B cell (primary cell): ENCODE measurements around the gene FMN1. TPM values are rescaled to one million over a fixed set of nuclear protein-coding genes. Genes with fewer than 3 reads are reported as not detected.

Experiments used
- ATAC-seq: fragments of 200-7000 bp; cut with Tn5 transposase; one replicate; pipeline ENCODE4 v1.10.0; 2021; ENCODE audit warnings: low read depth, mild to moderate bottlenecking, moderate number of reproducible peaks, moderate library complexity
- CTCF ChIA-PET: fragments of 350-600 bp; sonication (Branson Sonifier 250); formaldehyde crosslinking; loops from one replicate; lab custom pipeline; 2021; ENCODE audit warnings: antibody characterized with exemption, inconsistent platforms; lab: Charles Lee
- POLR2A ChIA-PET: fragments of 350-600 bp; sonication (Branson Sonifier 250); formaldehyde crosslinking; loops from one replicate; lab custom pipeline; 2021; ENCODE audit warnings: antibody characterized with exemption; lab: Charles Lee
- DNase-seq: peaks from one replicate; pipeline ENCODE4 v3.0.0; 2013
- H2AFZ ChIP-seq: 2 replicates; pipeline ENCODE4 v1.6.1; 2012; ENCODE audit warnings: mild to moderate bottlenecking, low read depth, low read length; ENCODE audit not compliant: insufficient read depth, poor library complexity, severe bottlenecking
- H3K27ac ChIP-seq, 2 donors: 1 replicate in 1 of 2; 2 replicates in 1 of 2; pipeline ENCODE4 v1.5.1; 2012 to 2013; ENCODE audit warnings: low read length in 2 of 2, mild to moderate bottlenecking in 2 of 2, moderate library complexity in 1 of 2
- H3K27me3 ChIP-seq, 4 experiments: fragments of 200-600 bp in 1 of 4; sonication (generic) in 1 of 4; replicated peaks in 1 of 4; 1 replicate in 2 of 4; 2 replicates in 2 of 4; pipeline versions ENCODE4 v1.6.1 to v1.7.0; 2013 to 2016; ENCODE audit warnings: low read length in 3 of 4, mild to moderate bottlenecking in 2 of 4, mixed read lengths in 1 of 4, moderate library complexity in 1 of 4; ENCODE audit not compliant: insufficient read depth in 4 of 4, control insufficient read depth in 3 of 4; ENCODE audit errors: control extremely low read depth in 1 of 4
- H3K36me3 ChIP-seq, 2 experiments: replicated peaks in 1 of 2; 1 replicate in 1 of 2; 2 replicates in 1 of 2; pipeline versions ENCODE4 v1.6.1 to v1.7.1; 2013; ENCODE audit warnings: low read length in 1 of 2; ENCODE audit not compliant: insufficient read depth in 2 of 2, control insufficient read depth in 1 of 2; ENCODE audit errors: control extremely low read depth in 1 of 2, extremely low read depth in 1 of 2
- H3K4me1 ChIP-seq, 2 donors: fragments of 200-600 bp in 1 of 2; sonication (generic) in 1 of 2; 1 replicate in 1 of 2; 2 replicates in 1 of 2; pipeline versions ENCODE4 v1.5.1 to v1.6.1; 2013 to 2017; ENCODE audit warnings: low read length in 2 of 2; ENCODE audit not compliant: control insufficient read depth in 2 of 2, insufficient read depth in 2 of 2
- H3K4me2 ChIP-seq: replicated peaks from 2 replicates; pipeline ENCODE3; 2012; ENCODE audit warnings: mild to moderate bottlenecking, low read depth, low read length; ENCODE audit not compliant: poor library complexity, severe bottlenecking
- H3K4me3 ChIP-seq, 5 experiments: fragments of 200-600 bp in 1 of 5; sonication (generic) in 1 of 5; 1 replicate in 3 of 5; 2 replicates in 2 of 5; pipeline versions ENCODE4 v1.5.1 to v1.7.0; 2011 to 2016; ENCODE audit warnings: low read length in 4 of 5, mild to moderate bottlenecking in 4 of 5, low read depth in 2 of 5, control low read depth in 1 of 5, moderate library complexity in 1 of 5; ENCODE audit not compliant: insufficient read depth in 1 of 5; ENCODE audit errors: control extremely low read depth in 1 of 5, extremely low read depth in 1 of 5
- H3K79me2 ChIP-seq: fragments of 200-600 bp; sonication (generic); one replicate; pipeline ENCODE4 v1.6.0; 2016; ENCODE audit warnings: low read length; ENCODE audit not compliant: control insufficient read depth, insufficient read depth
- H3K9ac ChIP-seq: fragments of 200-600 bp; sonication (generic); 2 replicates; pipeline ENCODE4 v1.6.1; 2017; ENCODE audit warnings: mild to moderate bottlenecking, low read length, moderate library complexity
- H3K9me3 ChIP-seq, 3 donors: one replicate each; pipeline versions ENCODE4 v1.6.1 to v1.7.1; 2013; ENCODE audit warnings: low read length in 2 of 3; ENCODE audit not compliant: control insufficient read depth in 2 of 3, insufficient read depth in 1 of 3; ENCODE audit errors: control extremely low read depth in 1 of 3
- H4K20me1 ChIP-seq: 2 replicates; pipeline ENCODE4 v1.6.0; 2012; ENCODE audit warnings: mild to moderate bottlenecking, low read length; ENCODE audit not compliant: insufficient read depth, control insufficient read depth, poor library complexity, severe bottlenecking
- H3K27ac Mint-ChIP-seq: one replicate; pipeline ENCODE4 v1.8.0; 2021; ENCODE audit warnings: mixed read lengths
- H3K27me3 Mint-ChIP-seq: one replicate; pipeline ENCODE4 v1.8.0; 2021; ENCODE audit warnings: mixed read lengths
- H3K4me1 Mint-ChIP-seq: one replicate; pipeline ENCODE4 v1.8.0; 2021; ENCODE audit warnings: mixed read lengths
- H3K4me3 Mint-ChIP-seq: one replicate; pipeline ENCODE4 v1.8.0; 2021; ENCODE audit warnings: mixed read lengths
- H3K9me3 Mint-ChIP-seq: one replicate; pipeline ENCODE4 v1.8.0; 2022; ENCODE audit warnings: mixed read lengths; ENCODE audit not compliant: insufficient read depth
- CTCF ChIP-seq: fragments of 200-600 bp; IDR thresholded peaks from one replicate; pipeline ENCODE4 v1.8.0; 2022; ENCODE audit warnings: antibody characterized with exemption, mild to moderate bottlenecking
- EZH2 ChIP-seq: IDR thresholded peaks from 2 replicates; pipeline ENCODE4 v1.6.1; 2012; ENCODE audit warnings: borderline replicate concordance, low read depth, mild to moderate bottlenecking, moderate library complexity, low read length; ENCODE audit not compliant: insufficient read depth, poor library complexity, severe bottlenecking
- WGBS: methylation state at CpG from one replicate; pipeline ENCODE4 v1.1.5; 2013; ENCODE audit warnings: missing lambda C conversion rate; ENCODE audit not compliant: insufficient coverage; 5-methylcytosine and 5-hydroxymethylcytosine counted together
- intact Hi-C: fragments of 100-400 bp; cut with micrococcal nuclease; formaldehyde crosslinking; loops from one replicate; pipeline ENCODE4 v1.10.0; 2022
- polyA plus RNA-seq: library from polyadenylated mRNA; depleted of rRNA; stranded (reverse); fragments of >200 nt; gene quantifications from 2 replicates; pipeline ENCODE4 v1.2.3, GENCODE V29; 2012
- total RNA-seq, 2 donors: library from RNA; stranded (reverse); fragments of 120-200 nt in 1 of 2; gene quantifications; 1 replicate in 1 of 2; 2 replicates in 1 of 2; pipeline versions ENCODE4 v1.2.3 to v1.2.4, GENCODE V29; 2013 to 2022

FMN1 gene
- total and polyA plus RNA-seq, 2 donors (not counting 1 experiment from before 2014, with no cell fraction given): 0.21 to 0.96 TPM

GRCh38 chr15:32867313-32867626 is 327.2 kb downstream of the FMN1 start:
- TF ChIP-seq CTCF (no peak), EZH2 (no peak)
- DNase-seq: no peak
- no peak for ATAC-seq
- Histone ChIP-seq H3K4me2 (no peak overlapping the region), H3K27me3 (no peaks in the 10 kb centered on the region), H3K27ac (no peak overlapping the region), H3K79me2 (no peaks in the 10 kb centered on the region), H3K9me3 (no peaks in the 10 kb centered on the region), H3K36me3 (no peaks in the 10 kb centered on the region), H4K20me1 (no peaks in the 10 kb centered on the region), H3K9ac (no peak overlapping the region), H2AFZ (no peak overlapping the region), H3K4me3 (no peak overlapping the region), H3K4me1 (peaks cover 0 to 3% of the 10 kb centered on the region in 2 donors)
- ChIA-PET POLR2A (no interaction called here), CTCF (interaction anchor here (0.6 kb wide), 1 partner anchor 59 kb away, joined by 3 read pairs; no protein-coding TSS in a partner anchor)
- intact Hi-C loops: no loop called here
- no peak overlapping the region for H3K4me3 Mint-ChIP-seq
- peaks cover 28% of the 10 kb centered on the region for H3K4me1 Mint-ChIP-seq
- WGBS: 70% methylated on average over 9 of the region's 9 CpGs
- no peaks in the 10 kb centered on the region for H3K9me3 Mint-ChIP-seq
- H3K27me3 Mint-ChIP-seq: no peaks in the 10 kb centered on the region
- H3K27ac Mint-ChIP-seq: no peak overlapping the region

- no peak overlapping the region for H3K4me3 Mint-ChIP-seq
- no peak for TF ChIP-seq EZH2
- no peak for TF ChIP-seq CTCF
- WGBS: 44% methylated on average over 4 of the region's 6 CpGs
Observed at GRCh38 chr15:32866454-32867312, 327.8 kb downstream of the FMN1 start.

More at GRCh38 chr15:32866454-32867312, 327.8 kb downstream of the FMN1 start:
- H3K79me2 ChIP-seq: no peaks in the 10 kb centered on the region
- H3K27ac Mint-ChIP-seq: no peak overlapping the region
- DNase-seq: no peak
- no peaks in the 10 kb centered on the region for H3K9me3 Mint-ChIP-seq
- ChIA-PET POLR2A (no interaction called here), CTCF (no interaction called here)
- peaks cover 34% of the 10 kb centered on the region for H3K4me1 Mint-ChIP-seq
- H3K27me3 ChIP-seq: no peaks in the 10 kb centered on the region
- H2AFZ ChIP-seq: no peak overlapping the region
- no peaks in the 10 kb centered on the region for H3K9me3 ChIP-seq
- peaks cover 4 to 8% of the 10 kb centered on the region in 2 donors for H3K4me1 ChIP-seq
- no peaks in the 10 kb centered on the region for H3K27me3 Mint-ChIP-seq
- intact Hi-C loops: no loop called here
- no peak overlapping the region for H3K4me3 ChIP-seq
- no peaks in the 10 kb centered on the region for H3K36me3 ChIP-seq
- no peak overlapping the region for H3K27ac ChIP-seq
- no peak overlapping the region for H3K4me2 ChIP-seq
- no peak for ATAC-seq
- H4K20me1 ChIP-seq: no peaks in the 10 kb centered on the region
- no peak overlapping the region for H3K9ac ChIP-seq
